ENCODE results near the gene COG7. TPM values are rescaled to one million over a fixed set of nuclear protein-coding genes. Genes with fewer than 3 reads are reported as not detected.
"Not testable (repeated sequence)": the region's sequence is repeated elsewhere in the genome, so short reads cannot be mapped to it uniquely, and the experiment has no call there.

COG7 gene
- total RNA-seq, 8 experiments from 2014 or later: 7.2 to 29.6 (median 10.8) TPM

DNA sequence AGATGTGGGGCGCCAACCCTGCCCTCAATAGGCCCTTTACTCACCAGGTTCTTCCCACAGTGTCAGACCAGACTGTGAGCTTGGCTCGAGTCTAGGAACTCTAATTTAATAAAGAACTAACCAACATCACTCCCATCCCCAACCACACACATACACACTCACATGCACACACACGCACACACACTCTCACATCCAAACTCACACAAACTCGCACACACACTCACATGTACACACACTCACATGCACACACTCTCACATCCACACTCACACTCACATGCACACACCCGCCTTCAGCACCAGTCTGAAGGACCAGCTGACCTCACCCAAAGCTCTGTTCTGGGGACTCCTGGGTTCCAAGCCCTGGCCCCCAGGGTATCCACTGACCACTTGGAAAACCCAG, 63.8 kb downstream of the COG7 start:
- ATAC-seq (replicated peaks in 6 of 8): no peak
- in situ Hi-C loops (cut with MboI; ENCODE audit: low pct_unique_long_range_greater_than_20kb in 2 of 9, low sequenced_read_pairs in 9 of 9, unreplicated experiment in 9 of 9): loop anchor here in 1 of 9 experiments (25.0 kb wide), 1 partner anchor 98 kb away; no protein-coding TSS in a partner anchor
- H3K4me1 ChIP-seq (replicated peaks in 1 of 2): no peaks in the 10 kb centered on the region
- WGBS, 10 experiments: 100% methylated on average over 1 to 2 of the region's 5 CpGs; no CpG with 5 or more reads in 7 of the 10 experiments
- no peak overlapping the region for H3K4me3 ChIP-seq
- no peak overlapping the region for H3K27ac ChIP-seq

- WGBS, 10 experiments: 40 to 100% (median 85%) methylated on average over 1 to 6 of the region's 15 CpGs; no CpG with 5 or more reads in 4 of the 10 experiments
- no peak overlapping the region for H3K4me3 ChIP-seq
- in situ Hi-C loops (cut with MboI; ENCODE audit: low pct_unique_long_range_greater_than_20kb in 2 of 9, low sequenced_read_pairs in 9 of 9, unreplicated experiment in 9 of 9): loop anchor here in 1 of 9 experiments (25.0 kb wide), 1 partner anchor 99 kb away; no protein-coding TSS in a partner anchor
- no peak overlapping the region for H3K27ac ChIP-seq
- no peak for ATAC-seq (replicated peaks in 6 of 8)
- H3K4me1 ChIP-seq (replicated peaks in 1 of 2): no peaks in the 10 kb centered on the region
Observed at GRCh38 chr16:23388786-23389185, 64.2 kb downstream of the COG7 start.

DNA sequence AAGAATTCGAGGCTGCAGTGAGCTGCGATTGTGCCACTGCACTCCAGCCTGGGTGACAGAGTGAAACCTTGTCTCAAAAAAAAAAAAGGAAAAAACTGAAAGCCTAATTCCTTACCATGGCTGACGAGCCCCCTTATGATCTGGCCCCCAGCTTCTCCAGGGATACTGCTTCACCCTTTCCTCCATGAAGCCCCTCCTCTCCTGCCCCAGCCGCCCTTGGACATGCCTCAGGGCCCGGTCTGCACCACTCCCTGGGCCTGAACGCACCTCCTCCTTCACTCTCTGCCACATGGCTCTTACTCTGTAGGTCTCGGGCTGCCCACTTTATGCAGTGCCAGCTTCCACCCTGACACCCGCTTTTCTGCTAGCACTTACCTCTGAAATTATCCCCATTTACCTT, 65.3 kb downstream of the COG7 start:
- in situ Hi-C loops (cut with MboI; ENCODE audit: low pct_unique_long_range_greater_than_20kb in 2 of 9, low sequenced_read_pairs in 9 of 9, unreplicated experiment in 9 of 9): loop anchor here in 1 of 9 experiments (25.0 kb wide), 1 partner anchor 100 kb away; no protein-coding TSS in a partner anchor
- no peak overlapping the region for H3K4me3 ChIP-seq
- H3K27ac ChIP-seq: no peak overlapping the region
- ATAC-seq (replicated peaks in 6 of 8): no peak
- no peaks in the 10 kb centered on the region for H3K4me1 ChIP-seq (replicated peaks in 1 of 2)
- 40 to 100% (median 82%) methylated on average over 1 to 5 of the region's 8 CpGs; no CpG with 5 or more reads in 1 of the 10 experiments for WGBS, 10 experiments

DNA sequence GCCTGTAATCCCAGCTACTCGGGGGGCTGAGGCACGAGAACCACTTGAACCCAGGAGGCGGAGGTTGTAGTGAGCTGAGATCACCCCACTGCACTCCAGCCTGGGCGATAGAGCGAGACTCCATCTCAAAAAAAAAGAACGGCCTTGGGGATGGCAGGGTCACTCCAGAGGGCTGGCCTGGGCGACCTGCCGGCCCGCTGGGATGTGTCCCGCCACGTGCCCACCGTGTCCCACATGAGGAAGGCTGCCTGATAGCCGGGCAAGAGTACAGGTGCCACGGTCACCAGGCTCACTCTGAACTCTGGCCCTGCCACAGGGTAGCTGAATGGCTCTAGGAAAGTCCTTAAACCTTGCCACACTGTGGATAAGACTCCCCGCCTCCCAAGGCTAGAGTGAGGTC, 67.5 kb downstream of the COG7 start:
- WGBS, 10 experiments: 83 to 100% (median 93%) methylated on average over 1 to 8 of the region's 15 CpGs; no CpG with 5 or more reads in 5 of the 10 experiments

DNA sequence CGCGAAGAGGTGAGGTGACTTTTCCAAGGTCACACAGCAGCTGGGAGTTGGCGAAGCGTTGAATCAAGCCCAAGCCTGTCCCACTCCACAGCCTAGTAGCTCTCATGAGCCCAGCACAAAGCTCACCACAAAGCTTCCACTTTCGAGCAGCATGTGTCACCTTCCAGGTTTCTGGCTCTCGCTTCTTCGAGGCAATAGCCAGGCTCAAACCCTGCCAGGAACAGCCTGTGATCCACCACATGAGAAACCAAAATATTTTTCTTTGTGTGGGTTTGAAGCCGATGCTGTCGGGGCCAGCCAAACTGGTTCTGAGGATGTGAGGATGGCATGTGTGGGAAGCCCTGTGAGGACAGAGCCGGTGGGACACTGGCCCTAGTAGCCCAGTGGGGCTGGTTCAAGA, 68.1 kb downstream of the COG7 start:
- no peak for ATAC-seq (replicated peaks in 6 of 8)
- Histone ChIP-seq H3K4me1 (replicated peaks in 1 of 2) (no peaks in the 10 kb centered on the region), H3K27ac (no peak overlapping the region), H3K4me3 (no peak overlapping the region)
- 86 to 97% (median 93%) methylated on average over 4 to 7 of the region's 10 CpGs; no CpG with 5 or more reads in 4 of the 10 experiments for WGBS, 10 experiments
- in situ Hi-C loops (cut with MboI; ENCODE audit: low pct_unique_long_range_greater_than_20kb in 2 of 9, low sequenced_read_pairs in 9 of 9, unreplicated experiment in 9 of 9): loop anchor here in 1 of 9 experiments (25.0 kb wide), 1 partner anchor 102 kb away; no protein-coding TSS in a partner anchor

More for the DNA sequence above, 67.5 kb downstream of the COG7 start:
- ATAC-seq (replicated peaks in 6 of 8): no peak
- no peak overlapping the region for H3K4me3 ChIP-seq
- H3K27ac ChIP-seq: no peak overlapping the region
- in situ Hi-C loops (cut with MboI; ENCODE audit: low pct_unique_long_range_greater_than_20kb in 2 of 9, low sequenced_read_pairs in 9 of 9, unreplicated experiment in 9 of 9): loop anchor here in 1 of 9 experiments (25.0 kb wide), 1 partner anchor 102 kb away; no protein-coding TSS in a partner anchor
- H3K4me1 ChIP-seq (replicated peaks in 1 of 2): no peaks in the 10 kb centered on the region

- WGBS, 10 experiments: 58 to 89% (median 67%) methylated on average over 1 to 3 of the region's 3 CpGs; no CpG with 5 or more reads in 6 of the 10 experiments
- H3K4me3 ChIP-seq: no peak overlapping the region
- no peak overlapping the region for H3K27ac ChIP-seq
- no peak for ATAC-seq (replicated peaks in 6 of 8)
- in situ Hi-C loops (cut with MboI; ENCODE audit: low pct_unique_long_range_greater_than_20kb in 2 of 9, low sequenced_read_pairs in 9 of 9, unreplicated experiment in 9 of 9): loop anchor here in 1 of 9 experiments (25.0 kb wide), 1 partner anchor 103 kb away; no protein-coding TSS in a partner anchor
- H3K4me1 ChIP-seq (replicated peaks in 1 of 2): no peaks in the 10 kb centered on the region
Observed at GRCh38 chr16:23383881-23384280, 69.1 kb downstream of the COG7 start.

- in situ Hi-C loops (cut with MboI; ENCODE audit: low pct_unique_long_range_greater_than_20kb in 2 of 9, low sequenced_read_pairs in 9 of 9, unreplicated experiment in 9 of 9): loop anchor here in 1 of 9 experiments (25.0 kb wide), 1 partner anchor 105 kb away; no protein-coding TSS in a partner anchor
- WGBS, 10 experiments: 79 to 88% (median 81%) methylated on average over 1 to 4 of the region's 6 CpGs; no CpG with 5 or more reads in 4 of the 10 experiments
- no peak for ATAC-seq (replicated peaks in 6 of 8)
- no peak overlapping the region for H3K4me3 ChIP-seq
- H3K4me1 ChIP-seq (replicated peaks in 1 of 2): no peaks in the 10 kb centered on the region
- no peak overlapping the region for H3K27ac ChIP-seq
Observed at GRCh38 chr16:23382279-23382678, 70.7 kb downstream of the COG7 start.

GRCh38 chr16:23381702-23382101, 71.3 kb downstream of the COG7 start:
- not testable (repeated sequence) for H3K4me1 ChIP-seq (replicated peaks in 1 of 2); ATAC-seq (replicated peaks in 6 of 8); H3K4me3 ChIP-seq; H3K27ac ChIP-seq
- in situ Hi-C loops (cut with MboI; ENCODE audit: low pct_unique_long_range_greater_than_20kb in 2 of 9, low sequenced_read_pairs in 9 of 9, unreplicated experiment in 9 of 9): loop anchor here in 1 of 9 experiments (25.0 kb wide), 1 partner anchor 106 kb away; no protein-coding TSS in a partner anchor
- WGBS, 10 experiments: 40 to 100% (median 74%) methylated on average over 1 to 6 of the region's 9 CpGs; no CpG with 5 or more reads in 3 of the 10 experiments

- no peak for ATAC-seq (replicated peaks in 6 of 8)
- no peak overlapping the region for H3K4me3 ChIP-seq
- H3K27ac ChIP-seq: no peak overlapping the region
- 100% methylated on average over 1 of the region's 20 CpGs; no CpG with 5 or more reads in 9 of the 10 experiments for WGBS, 10 experiments
- H3K4me1 ChIP-seq (replicated peaks in 1 of 2): peaks cover 0 to 5% of the 10 kb centered on the region in 2 donors
- in situ Hi-C loops (cut with MboI; ENCODE audit: low pct_unique_long_range_greater_than_20kb in 2 of 9, low sequenced_read_pairs in 9 of 9, unreplicated experiment in 9 of 9): loop anchor here in 1 of 9 experiments (25.0 kb wide), 1 partner anchor 107 kb away; no protein-coding TSS in a partner anchor
Observed at GRCh38 chr16:23380501-23380951, 72.5 kb downstream of the COG7 start.

GRCh38 chr16:23379707-23380106, 73.3 kb downstream of the COG7 start:
- Histone ChIP-seq H3K4me3 (no peak overlapping the region), H3K27ac (no peak overlapping the region), H3K4me1 (replicated peaks in 1 of 2) (peaks cover 0 to 5% of the 10 kb centered on the region in 2 donors)
- 60 to 100% (median 80%) methylated on average over 1 to 4 of the region's 10 CpGs; no CpG with 5 or more reads in 5 of the 10 experiments for WGBS, 10 experiments
- no peak for ATAC-seq (replicated peaks in 6 of 8)
- in situ Hi-C loops (cut with MboI; ENCODE audit: low pct_unique_long_range_greater_than_20kb in 2 of 9, low sequenced_read_pairs in 9 of 9, unreplicated experiment in 9 of 9): loop anchor here in 1 of 9 experiments (25.0 kb wide), 1 partner anchor 108 kb away; no protein-coding TSS in a partner anchor

- ATAC-seq (replicated peaks in 6 of 8): no peak
- in situ Hi-C loops (cut with MboI; ENCODE audit: low pct_unique_long_range_greater_than_20kb in 2 of 9, low sequenced_read_pairs in 9 of 9, unreplicated experiment in 9 of 9): loop anchor here in 1 of 9 experiments (25.0 kb wide), 1 partner anchor 108 kb away; no protein-coding TSS in a partner anchor
Observed at GRCh38 chr16:23378921-23379320, 74.1 kb downstream of the COG7 start.

DNA sequence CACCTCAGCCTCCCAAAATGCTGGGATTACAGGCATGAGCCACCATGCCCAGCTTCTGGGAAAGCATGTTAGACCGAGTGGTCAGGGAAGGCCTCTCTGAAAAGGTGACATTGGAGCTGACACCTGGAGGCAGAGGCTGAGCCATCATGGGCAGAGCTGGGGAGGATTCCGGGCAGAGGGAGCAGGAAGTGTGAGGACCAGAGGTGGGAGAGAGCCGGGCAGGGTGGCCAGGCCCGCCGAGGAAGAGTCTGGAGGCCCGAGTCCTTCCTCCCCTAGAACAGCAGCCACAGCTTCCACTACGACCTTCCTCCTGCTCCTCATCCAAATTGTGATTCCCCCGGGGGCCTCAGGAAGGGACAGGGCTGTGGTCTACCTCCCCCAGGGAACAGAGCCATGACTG, 74.7 kb downstream of the COG7 start:
- H3K4me3 ChIP-seq: no peak overlapping the region
- in situ Hi-C loops (cut with MboI; ENCODE audit: low pct_unique_long_range_greater_than_20kb in 2 of 9, low sequenced_read_pairs in 9 of 9, unreplicated experiment in 9 of 9): loop anchor here in 1 of 9 experiments (25.0 kb wide), 1 partner anchor 109 kb away; no protein-coding TSS in a partner anchor
- 10 to 93% (median 63%) methylated on average over 1 to 4 of the region's 8 CpGs; no CpG with 5 or more reads in 5 of the 10 experiments for WGBS, 10 experiments
- H3K27ac ChIP-seq: no peak overlapping the region
- peaks cover 0 to 5% of the 10 kb centered on the region in 2 donors for H3K4me1 ChIP-seq (replicated peaks in 1 of 2)
- no peak for ATAC-seq (replicated peaks in 6 of 8)

More at GRCh38 chr16:23378921-23379320, 74.1 kb downstream of the COG7 start:
- H3K27ac ChIP-seq: no peak overlapping the region
- no peak overlapping the region for H3K4me3 ChIP-seq
- 58 to 89% methylated on average over 3 of the region's 5 CpGs; no CpG with 5 or more reads in 8 of the 10 experiments for WGBS, 10 experiments
- H3K4me1 ChIP-seq (replicated peaks in 1 of 2): peaks cover 0 to 5% of the 10 kb centered on the region in 2 donors

All from motor neuron (in vitro differentiated cells).